HG03439 (cell line): ENCODE measurements around the gene LRRC36.
"Not testable (repeated sequence)": the region's sequence is repeated elsewhere in the genome, so short reads cannot be mapped to it uniquely, and the experiment has no call there.

Experiments
- ATAC-seq: cut with Tn5 transposase; IDR thresholded peaks from one replicate; pipeline ENCODE4 v1.9.1; 2021; ENCODE audit warnings: mild to moderate bottlenecking, moderate library complexity; ENCODE audit not compliant: unreplicated experiment

Gene LRRC36

DNA sequence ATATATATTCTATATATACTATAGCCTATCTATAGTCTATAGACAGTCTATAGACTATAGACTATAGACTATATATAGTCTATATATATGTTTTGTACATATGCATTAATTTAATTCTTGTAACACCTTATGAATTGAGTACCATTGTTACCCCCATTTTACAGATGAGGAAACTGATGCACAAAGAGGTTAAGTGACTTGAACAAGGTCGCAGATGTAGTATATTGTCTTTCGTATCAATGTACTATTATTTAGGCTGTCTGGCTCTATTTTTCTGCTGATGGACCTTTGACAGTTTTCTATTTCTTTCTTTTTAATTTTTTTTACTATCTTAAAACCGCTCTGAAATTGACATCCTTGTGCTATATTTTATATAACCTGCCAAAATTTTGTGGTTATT lies 14.6 kb downstream of the LRRC36 start:
- no peak for ATAC-seq

DNA sequence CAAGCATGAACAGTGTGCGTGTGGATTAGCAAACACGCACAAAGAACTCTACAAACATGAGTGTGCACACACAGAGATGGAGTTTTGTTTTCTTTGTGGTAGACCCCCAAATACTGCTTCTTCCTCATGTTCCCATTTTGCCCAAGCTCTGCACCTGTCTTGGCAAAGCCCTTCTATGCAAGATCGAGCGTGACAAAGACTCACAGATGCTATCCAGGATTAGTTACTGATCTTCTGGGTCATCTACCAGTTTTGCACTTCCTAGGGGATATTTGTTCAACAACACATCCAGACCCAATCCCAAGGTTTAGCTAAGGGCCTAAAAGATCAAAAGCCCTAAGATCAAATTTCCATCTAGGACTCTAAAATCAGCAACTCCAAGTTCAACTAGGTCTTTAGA lies 16.0 kb downstream of the LRRC36 start:
- ATAC-seq: no peak

DNA sequence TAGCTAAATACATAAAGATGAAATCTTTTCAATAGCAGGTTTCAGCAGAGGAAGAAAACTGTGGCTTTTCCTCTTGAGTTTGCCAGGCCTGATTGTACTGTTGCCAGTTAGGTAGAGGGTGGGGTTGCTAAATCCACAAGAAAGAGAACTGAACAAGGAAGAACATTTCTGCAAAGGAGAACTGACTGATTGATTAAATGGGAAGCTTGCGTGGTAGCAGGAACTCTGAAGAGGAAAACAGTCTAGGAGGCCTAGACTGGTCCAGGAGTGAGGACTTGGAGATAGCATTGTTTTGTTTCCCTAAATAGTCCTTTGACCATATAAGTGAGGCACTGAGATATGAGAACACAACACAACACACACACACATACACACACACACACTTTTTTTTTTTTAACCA lies 18.8 kb downstream of the LRRC36 start:
- no peak for ATAC-seq

DNA sequence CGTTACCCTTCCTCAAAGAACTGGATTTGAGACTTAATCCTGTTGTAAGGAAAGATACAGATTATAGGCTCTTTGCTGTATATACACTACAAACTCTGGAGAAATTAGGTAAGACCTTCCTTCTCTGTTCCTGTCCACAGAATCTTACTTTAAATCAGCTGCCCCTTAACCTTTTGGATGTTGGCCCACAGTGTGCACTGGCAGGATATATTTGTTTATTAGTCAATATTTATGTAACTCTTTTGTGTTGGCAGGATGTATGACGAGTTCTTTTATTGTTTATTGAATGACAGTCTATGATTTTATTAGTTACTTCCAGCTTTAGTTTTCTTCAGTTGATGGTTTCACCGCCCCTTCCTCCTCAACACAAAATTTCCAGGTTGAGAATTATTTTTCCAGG lies 19.7 kb downstream of the LRRC36 start:
- ATAC-seq: no peak

DNA sequence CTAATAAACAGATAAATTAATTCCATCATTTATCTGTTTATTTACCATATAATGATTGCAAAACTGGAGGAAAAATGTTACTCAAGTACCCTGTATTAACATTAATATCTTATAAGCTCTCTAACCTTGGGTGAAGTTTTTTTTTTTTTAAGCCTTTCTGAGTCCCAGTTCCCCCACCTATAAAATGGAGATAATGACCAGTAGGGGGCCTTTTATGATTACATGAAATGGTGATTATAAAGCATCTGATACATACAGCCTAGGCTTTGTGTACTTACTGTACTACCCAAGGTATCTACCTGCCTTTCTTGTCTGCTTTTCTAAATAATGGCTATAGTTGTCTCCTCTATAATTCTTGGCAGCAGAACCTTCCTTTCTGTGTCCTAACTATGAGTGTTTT lies 22.6 kb downstream of the LRRC36 start:
- no peak for ATAC-seq

DNA sequence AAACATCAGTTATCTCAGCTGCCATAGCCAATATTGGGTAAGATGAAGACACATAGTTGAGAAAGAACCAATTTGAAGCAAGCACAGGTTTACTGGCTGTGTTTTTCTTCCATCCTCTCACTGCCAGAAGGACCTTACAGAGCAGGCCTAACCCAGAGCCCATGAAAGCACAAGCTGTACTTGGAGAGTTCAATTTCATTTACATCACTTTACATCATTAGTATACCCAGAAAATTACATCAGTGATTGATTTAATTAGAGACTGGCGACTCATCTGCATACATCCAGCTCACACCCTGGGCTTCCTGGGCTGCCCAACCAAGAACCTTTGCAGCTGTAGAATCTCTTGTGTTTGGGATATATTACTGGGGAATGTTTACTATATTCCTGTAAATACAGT lies 23.7 kb downstream of the LRRC36 start:
- no peak for ATAC-seq

DNA sequence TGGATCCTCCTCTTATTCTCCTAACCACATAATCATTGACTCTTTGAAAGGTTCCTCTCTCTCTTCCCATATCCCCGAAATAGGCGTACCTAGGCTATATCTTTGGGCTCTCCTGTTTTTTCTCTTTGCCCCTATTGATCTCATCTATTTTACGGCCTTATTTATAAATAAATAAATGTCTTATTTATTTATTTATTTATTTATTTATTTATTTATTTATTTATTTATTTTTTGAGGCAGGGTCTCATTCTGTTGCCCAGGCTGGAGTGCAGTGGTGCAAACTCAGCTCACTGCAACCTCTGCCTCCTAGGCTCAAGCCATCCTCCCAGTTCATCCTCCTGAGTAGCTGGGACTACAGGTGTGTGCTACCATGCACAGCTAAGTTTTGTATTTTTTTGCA lies 25.8 kb downstream of the LRRC36 start:
- ATAC-seq: not testable (repeated sequence)

DNA sequence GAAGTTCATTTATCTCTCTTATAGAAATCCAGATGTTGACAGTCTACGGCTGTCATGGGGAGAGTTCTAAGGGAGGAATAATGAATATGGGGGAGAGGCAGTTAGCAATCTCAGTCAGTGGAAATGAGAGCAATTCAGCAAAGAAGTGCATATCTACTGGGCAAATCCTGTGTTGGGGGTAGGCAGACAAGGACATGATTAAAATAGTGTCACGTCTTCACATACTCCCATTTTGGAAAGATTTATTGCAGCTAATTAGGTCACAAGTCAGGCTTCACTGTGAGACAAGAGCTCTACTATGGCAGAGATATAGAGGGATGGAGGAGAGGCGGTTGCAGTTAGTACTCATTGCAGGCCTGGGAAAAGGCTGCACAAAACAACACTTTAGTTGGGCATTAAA lies 29.8 kb downstream of the LRRC36 start:
- no peak for ATAC-seq

DNA sequence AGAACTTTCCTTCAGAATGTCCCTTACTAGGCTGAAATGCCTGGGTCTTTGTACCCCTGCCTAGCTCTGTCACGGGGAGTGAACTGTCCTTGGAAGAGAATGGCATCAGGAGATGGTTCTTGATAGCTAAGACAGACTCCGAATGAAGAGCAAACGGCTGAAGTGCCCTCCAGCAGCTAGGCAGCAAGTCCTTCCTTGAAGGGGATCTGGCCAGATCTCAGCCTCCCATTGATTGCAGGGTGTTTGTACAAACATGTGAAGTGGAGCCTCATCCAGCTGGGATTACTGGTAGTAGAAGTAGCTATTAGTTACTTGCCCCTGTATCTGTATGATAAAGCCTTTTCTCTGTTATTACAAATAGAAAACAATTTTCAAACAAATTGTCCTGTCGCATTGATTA lies 30.9 kb downstream of the LRRC36 start:
- ATAC-seq: no peak

DNA sequence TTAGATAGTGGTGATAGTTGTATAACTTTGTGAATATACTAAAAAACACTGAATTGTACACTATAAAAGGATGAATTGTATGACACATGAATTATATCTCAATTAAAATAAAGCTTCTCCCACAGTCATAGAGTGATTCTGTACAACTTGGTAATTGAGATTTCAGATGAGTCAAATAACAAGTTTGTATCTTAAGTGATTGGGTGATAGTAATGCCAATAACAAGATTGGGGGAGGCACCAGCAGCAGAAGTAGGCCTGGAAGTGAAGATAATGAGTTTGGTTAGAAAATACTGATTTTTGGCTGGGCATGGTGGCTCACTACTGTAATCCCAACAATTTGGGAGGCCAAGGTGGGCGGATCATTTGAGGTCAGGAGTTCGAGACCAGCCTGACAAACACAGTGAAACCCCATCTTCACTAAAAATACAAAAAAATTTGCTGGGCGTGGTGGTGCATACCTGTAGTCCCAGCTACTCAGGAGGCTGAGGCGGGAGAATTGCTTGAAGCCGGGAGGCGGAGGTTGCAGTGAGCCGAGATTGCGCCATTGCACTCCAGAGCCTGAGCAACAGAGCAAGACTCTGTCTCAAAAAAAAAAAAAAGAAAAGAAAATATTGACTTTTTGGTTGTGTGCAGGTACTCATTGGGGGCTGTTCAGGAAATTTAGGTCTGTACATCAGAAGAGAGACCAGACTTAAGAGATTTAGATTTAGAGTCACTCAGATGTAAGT lies 33.1 kb downstream of the LRRC36 start:
- ATAC-seq: not testable (repeated sequence)

DNA sequence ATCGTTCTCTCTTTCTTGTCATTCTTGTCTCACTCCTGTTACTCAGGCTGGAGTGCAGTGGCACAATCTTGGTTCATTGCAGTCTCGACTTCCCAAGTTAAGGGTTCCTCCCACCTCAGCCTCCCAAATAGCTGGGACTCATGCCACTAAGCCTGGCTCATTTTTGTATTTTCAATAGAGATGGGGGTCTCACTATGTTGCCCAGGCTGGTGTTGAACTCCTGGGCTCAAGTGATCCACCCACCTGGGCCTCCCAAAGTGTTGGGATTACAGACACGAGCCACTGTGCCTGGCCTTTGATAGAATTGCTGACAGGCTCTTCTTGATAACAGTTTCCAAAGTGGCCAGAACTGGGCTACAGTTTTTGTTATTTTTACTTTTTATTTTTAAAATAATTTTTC lies 34.4 kb downstream of the LRRC36 start:
- ATAC-seq: no peak

DNA sequence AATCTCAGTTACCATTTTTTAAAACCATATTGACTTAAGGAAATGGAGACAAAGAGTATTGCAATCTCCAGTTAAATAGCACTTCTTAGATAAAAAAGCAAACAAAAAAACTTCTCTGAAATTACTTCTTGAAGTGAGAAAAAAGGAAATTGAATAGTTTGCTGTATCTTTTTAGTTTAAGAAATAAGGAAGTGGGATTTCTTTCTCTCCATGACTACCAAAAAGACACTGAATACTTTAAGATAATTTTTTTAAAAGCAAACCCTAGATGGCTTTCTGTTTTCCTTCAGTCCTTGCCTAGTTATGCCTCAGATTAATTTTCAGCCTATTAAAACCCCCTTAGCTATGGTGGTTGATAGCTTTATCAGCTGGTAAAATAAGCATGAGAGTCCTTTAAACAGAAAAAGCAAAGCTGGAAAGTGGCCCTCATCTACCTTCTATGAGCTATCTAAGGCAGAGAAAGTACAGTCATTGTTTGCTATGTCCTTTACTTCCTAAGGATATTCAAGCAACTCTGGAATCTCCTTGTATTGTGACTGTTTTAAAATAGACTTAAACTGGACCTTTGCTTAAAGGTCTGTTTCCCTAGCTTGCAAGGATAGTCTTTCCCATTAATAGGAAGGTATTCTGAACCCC lies 38.1 kb downstream of the LRRC36 start:
- ATAC-seq: no peak

DNA sequence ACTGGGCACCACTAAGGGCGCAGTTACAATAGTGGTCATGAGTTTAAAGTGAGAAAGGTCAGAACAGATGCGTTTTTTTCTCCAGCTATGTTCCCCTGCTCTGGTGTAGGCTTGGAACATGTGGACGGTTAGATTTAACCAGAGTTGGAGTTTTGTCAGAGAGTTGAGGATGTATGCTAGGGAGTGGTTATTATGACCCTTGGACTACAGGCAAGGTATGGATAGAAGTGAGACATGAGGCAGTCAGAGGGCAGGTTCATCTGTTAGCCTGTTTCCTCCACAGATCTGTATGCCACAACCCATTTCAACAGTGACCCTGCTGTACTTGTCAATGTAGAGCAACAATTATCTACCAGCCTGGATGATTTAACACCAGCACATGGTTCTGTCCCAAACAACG lies 44.0 kb downstream of the LRRC36 start:
- ATAC-seq: no peak

DNA sequence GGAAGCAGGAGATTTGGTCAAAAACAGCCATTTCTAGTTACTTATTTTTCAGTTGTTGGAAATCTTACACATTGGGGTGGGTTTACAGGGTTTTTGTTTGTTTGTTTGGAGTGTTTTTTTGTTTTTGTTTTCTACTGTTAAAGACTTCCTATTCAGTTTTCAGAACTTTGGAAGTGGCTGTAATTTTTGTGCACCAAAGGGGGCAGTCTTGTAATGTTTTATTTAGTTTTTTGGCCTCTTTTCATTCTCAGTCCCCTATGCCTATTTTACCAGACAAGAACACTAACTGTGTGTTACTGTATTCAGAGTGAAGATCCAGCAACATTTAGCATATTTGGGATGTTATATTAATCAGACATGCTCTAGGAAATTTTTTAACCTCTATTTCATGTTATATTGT lies 46.0 kb downstream of the LRRC36 start:
- no peak for ATAC-seq

DNA sequence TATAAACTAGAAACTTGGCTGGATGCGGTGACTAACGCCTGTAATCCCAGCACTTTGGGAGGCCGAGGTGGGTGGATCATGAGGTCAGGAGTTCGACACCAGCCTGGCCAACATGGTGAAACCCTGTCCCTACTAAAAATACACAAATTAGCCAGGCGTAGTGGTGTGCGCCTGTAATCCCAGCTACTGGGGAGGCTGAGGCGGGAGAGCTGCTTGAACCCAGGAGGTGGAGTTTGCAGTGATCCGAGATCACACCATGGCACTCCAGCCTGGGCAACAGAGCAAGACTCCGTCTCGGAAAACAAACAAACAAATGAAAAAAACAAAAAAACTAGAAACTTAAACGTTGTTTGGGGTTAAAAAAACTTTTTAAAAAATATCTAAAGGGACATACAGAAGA lies 49.4 kb downstream of the LRRC36 start:
- ATAC-seq: not testable (repeated sequence)

DNA sequence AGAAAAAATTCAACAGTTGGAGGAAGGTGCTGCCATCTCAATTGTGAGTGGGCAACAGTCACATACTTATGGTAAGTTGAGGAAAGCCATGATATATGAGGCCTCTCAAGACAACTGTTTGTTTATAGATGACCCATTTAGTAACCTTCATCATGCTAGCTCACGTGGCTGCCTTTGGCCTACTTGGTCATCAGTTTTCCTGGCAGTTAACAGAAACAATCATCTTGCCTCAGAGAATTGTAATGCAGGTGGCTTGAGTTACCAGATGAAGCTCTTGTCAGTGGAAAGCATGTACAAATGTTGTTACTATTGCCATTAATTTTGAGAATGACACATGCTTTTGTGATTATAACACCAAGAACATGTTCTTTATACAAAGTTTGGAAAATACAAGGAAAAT lies 52.0 kb downstream of the LRRC36 start:
- ATAC-seq: no peak

DNA sequence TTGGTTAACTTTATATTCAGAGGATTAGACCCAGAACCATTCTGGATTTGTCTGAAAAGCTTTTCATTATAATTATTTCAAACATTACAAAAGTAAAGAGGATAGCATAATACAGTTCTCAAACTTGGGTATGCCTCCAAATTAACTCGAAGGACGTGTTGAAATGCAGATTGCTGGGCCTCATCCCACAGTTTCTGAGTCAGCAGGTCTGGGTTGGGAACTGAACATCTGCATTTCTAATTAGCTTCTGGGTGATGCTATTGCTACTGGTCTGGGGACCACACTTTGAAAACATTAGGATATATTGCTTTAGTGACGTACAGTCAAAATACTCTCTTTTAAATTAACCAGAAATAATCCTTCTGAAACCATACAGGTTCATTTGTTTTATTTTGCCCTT lies 56.7 kb downstream of the LRRC36 start:
- no peak for ATAC-seq

DNA sequence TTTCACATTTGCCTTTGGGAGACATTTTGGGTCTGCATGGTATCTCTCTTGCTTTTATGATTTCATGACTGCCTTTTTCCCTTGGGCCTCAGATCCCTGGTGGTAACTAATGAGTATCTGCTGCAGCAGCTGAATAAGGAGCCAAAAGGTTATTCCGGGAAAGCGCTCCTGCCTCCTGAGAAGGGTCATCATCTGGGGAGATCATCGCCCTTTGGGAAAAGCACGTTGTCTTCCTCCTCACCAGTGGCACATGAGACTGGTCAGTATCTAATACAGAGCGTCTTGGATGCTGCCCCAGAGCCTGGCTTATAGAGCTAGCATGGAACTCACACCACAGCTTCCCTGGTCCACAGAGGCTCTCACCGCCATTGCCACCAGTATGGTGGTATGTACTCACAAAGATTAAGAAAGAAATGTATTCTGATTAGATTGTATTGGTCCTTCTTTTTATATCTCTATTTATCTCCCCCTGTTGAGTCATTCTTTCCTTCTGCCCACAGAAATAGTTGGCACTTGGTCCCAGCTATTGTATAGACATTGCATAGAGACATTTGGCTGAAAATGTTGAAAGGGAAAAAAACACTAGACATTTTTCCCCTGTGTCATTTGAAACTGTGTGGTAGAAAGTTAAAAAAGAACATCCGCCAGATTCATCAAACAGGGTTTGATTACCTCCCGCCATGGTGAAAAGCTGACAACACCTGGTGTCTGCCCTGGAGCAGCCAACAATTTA lies 58.3 kb downstream of the LRRC36 start:
- ATAC-seq: no peak

DNA sequence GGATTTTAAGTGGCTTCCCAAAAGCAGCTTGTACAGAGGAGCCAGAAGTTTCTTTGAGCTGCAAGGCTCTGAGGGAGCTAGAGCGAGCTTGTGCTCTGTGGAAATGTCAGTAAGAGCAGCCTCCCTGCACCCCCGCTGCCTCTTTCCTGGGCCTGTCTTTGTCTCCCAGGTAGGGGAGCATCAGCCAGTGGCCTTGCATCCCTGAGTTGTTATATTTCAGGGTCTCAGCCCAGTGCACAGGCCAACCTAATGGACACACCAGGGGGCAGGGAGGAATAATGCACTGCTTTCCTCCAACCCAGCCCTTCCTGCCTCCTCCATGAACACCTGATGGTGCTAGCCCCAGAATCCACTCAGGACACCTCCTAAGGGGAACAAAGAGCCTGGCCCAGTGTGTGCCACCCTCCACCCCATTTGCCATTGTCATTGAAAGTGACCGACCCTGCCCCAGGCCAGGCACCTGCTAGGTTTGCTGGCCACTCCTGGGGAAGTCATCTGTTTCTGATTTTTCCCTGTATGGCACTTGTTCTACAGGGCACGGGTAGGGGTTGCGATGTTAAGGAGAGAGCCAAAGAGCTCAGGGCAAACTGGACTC lies 60.3 kb downstream of the LRRC36 start:
- no peak for ATAC-seq

DNA sequence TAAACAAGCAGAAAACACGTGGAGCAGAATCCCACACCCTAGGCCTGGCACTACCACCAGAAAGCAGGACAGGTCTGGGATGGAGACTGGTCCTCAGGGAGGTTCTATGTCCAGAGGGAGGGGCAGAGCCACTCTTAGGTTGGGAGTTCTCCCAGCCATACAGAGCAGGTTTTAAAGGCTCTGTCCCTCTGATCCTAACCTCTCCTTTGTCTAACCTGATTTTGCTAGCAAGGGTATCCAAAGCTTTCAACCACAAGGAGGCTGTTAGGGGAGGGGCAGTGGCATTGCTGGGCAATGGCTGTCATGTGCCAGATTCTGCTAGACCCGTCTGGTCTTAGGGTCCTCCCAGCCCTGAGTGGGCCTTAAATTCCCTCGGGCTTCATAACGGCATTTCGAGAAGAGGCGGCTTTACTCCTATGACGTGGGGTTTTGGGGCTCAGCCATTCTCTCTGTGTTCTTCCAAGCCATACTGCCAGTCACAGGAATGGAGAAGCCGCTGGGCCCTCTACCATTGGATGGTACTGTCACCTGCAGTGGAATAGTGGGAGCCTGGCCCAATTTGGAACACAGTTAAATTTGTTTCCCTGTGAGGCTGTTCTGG lies 61.0 kb downstream of the LRRC36 start:
- ATAC-seq: no peak

DNA sequence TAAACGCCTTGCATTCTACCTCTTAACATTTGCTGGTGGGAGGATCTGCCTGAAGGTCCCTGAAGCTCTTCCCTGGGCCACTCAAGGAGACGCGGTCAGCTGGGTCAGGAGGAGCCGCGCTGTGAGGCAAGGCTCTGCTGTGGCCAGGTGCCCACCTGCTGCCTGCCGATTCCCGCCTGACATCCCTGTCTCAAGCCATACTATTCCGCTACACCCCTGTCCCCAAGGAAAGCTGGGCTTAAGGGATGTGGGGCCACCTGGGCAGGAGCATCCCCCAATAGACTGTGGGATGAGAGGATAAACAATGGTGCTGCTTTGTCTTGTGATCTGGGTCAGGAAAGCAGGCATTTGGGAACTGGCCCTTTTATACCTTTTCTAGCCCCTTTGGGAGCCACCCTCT lies 61.6 kb downstream of the LRRC36 start:
- ATAC-seq: no peak
